Measurements from ENCODE around the gene C10orf95. TPM values are rescaled to one million over a fixed set of nuclear protein-coding genes. Genes with fewer than 3 reads are reported as not detected.

C10orf95 gene
- total RNA-seq, 1 donor from 2014 or later: 2.9 TPM

DNA sequence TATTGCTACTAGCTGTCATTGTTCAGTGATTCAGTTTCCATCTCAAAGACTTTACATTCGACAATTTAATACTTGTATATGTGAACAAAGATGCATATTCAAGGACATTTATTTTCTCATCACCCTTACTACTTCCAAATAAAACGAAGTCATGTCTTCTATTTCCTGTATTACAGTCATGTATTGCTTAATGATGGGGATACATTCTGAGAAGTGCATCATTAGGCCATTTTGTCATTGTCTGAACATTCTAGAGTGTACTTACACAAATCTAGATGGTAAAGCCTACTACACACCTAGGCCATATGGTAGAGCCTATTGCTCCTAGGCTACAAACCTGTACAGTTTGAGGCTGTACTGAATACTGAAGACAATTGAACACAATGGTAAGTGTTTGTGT is 6.5 kb downstream of the C10orf95 start:
- Histone ChIP-seq H3K36me3 (ENCODE audit: control insufficient read depth, insufficient read depth, low read length) (no peaks in the 10 kb centered on the region), H3K4me3 (ENCODE audit: low read depth, low read length) (no peak overlapping the region), H3K27me3 (ENCODE audit: control insufficient read depth, insufficient read depth, low read length) (no peaks in the 10 kb centered on the region)
- DNase-seq (ENCODE audit: low read depth): peak; percentile 8
- no peak for FAIRE-seq
- TF ChIP-seq, protein P1, sequence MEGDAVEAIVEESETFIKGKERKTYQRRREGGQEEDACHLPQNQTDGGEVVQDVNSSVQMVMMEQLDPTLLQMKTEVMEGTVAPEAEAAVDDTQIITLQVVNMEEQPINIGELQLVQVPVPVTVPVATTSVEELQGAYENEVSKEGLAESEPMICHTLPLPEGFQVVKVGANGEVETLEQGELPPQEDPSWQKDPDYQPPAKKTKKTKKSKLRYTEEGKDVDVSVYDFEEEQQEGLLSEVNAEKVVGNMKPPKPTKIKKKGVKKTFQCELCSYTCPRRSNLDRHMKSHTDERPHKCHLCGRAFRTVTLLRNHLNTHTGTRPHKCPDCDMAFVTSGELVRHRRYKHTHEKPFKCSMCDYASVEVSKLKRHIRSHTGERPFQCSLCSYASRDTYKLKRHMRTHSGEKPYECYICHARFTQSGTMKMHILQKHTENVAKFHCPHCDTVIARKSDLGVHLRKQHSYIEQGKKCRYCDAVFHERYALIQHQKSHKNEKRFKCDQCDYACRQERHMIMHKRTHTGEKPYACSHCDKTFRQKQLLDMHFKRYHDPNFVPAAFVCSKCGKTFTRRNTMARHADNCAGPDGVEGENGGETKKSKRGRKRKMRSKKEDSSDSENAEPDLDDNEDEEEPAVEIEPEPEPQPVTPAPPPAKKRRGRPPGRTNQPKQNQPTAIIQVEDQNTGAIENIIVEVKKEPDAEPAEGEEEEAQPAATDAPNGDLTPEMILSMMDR (IDR thresholded peaks at IDR 0.05; ENCODE audit: insufficient read depth, low read length, severe bottlenecking): no peak

DNA sequence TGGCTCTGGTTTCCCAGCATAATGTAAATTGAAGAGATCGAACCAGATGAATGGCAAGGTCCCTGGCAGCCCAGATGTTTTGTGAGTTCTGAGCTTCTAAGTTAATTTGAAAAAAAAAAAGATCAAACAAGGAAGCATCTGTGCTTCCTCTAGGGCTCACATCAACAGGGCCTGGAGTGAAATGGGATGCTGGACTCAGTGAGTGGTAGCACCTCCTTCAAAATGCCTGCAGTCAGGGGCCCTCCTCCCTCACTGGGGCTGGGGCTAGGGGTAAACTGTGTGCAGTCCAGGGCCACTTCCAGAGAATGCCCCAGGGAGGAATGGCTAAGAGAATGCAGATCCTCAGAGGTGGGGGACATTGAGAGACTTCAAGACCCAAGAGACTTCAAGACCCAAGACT is 13.0 kb downstream of the C10orf95 start:
- H3K36me3 ChIP-seq (ENCODE audit: control insufficient read depth, insufficient read depth, low read length): no peaks in the 10 kb centered on the region
- no peak overlapping the region for H3K4me3 ChIP-seq (ENCODE audit: low read depth, low read length)
- TF ChIP-seq, protein P1 (IDR thresholded peaks at IDR 0.05; ENCODE audit: insufficient read depth, low read length, severe bottlenecking): no peak
- H3K27me3 ChIP-seq (ENCODE audit: control insufficient read depth, insufficient read depth, low read length): no peaks in the 10 kb centered on the region
- FAIRE-seq (no peak), DNase-seq (ENCODE audit: low read depth) (no peak)

DNA sequence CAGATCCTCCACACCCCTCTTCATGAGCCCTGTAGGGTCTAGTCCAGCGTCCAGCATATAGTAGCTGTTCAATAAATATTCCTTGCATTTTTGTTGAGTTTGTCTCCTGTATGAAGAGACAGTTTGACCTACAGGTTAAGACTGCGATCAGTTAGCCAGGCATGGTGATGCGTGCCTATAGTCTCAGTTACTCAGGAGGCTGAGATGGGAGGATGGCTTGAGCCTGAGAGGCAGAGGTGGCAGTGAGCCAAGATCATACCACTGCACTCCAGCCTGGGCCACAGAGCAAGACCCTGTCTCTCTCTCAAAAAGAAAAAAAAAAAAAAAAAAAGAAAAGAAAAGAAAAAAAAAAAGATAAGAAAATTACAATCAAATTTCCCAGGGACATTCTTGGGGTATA is 13.8 kb downstream of the C10orf95 start:
- FAIRE-seq: no peak
- TF ChIP-seq, protein P1 (IDR thresholded peaks at IDR 0.05; ENCODE audit: insufficient read depth, low read length, severe bottlenecking): no peak
- H3K4me3 ChIP-seq (ENCODE audit: low read depth, low read length): no peak overlapping the region

DNA sequence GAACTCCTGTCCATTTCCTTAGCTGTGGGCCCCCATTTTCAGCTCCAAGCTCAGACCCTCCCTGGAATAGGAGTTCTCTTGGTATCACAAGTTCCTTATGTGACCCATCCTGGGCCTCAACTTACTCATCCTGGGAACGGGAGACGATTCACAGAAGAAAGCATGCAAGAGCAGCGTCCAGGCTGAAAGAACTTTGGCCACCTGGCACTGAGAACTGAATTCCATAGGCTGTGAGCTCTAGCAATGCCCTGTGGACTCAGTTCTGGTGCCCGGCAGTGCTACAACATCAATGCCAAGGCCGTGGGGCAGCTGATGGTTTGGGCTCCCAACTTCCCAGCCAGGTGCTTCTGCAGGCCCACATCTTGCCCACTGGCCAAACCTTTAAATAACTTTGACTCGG is 15.0 kb downstream of the C10orf95 start:
- H3K27me3 ChIP-seq (ENCODE audit: control insufficient read depth, insufficient read depth, low read length): no peaks in the 10 kb centered on the region
- no peak for DNase-seq (ENCODE audit: low read depth)
- no peak for FAIRE-seq
- H3K36me3 ChIP-seq (ENCODE audit: control insufficient read depth, insufficient read depth, low read length): no peaks in the 10 kb centered on the region
- TF ChIP-seq, protein P1 (IDR thresholded peaks at IDR 0.05; ENCODE audit: insufficient read depth, low read length, severe bottlenecking): no peak
- H3K4me3 ChIP-seq (ENCODE audit: low read depth, low read length): no peak overlapping the region

More for the DNA sequence above, 13.8 kb downstream of the C10orf95 start:
- no peaks in the 10 kb centered on the region for H3K36me3 ChIP-seq (ENCODE audit: control insufficient read depth, insufficient read depth, low read length)
- H3K27me3 ChIP-seq (ENCODE audit: control insufficient read depth, insufficient read depth, low read length): no peaks in the 10 kb centered on the region
- no peak for DNase-seq (ENCODE audit: low read depth)

DNA sequence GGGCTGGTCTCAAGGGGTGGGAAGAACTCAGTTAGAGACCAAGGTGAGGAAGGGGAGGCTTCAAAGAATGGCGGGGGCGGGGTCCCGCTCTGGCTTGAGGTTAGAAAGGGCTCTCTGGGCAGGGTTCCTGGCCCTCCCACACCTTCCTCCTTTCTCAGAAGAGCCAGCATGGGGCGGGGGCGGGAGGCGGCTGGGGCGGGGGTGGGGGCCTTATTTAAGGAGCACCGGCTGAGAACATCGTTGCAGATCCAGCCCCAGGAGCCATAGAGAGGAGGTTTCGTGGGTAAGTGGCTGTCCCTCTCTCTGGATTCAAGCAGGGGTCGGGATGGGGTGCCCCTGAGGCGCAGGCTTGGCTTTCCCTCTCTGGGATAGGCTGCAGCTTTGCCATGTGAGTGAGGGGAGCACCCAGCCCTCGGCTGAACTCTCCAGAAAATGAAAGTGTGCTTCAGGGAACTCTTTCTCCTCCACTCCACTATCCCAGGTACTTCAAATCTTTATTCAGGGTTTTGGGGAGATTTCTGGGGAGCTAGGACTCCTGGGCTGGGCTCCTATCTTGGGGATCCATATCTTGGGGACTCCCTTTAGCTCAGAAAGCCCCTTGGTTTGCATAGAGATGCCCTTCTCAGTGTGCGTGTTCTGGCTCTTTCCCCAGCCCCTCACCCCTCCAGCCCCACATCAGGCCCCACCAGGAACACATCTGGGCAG is 15.7 kb downstream of the C10orf95 start:
- Histone ChIP-seq H3K36me3 (ENCODE audit: control insufficient read depth, insufficient read depth, low read length) (no peaks in the 10 kb centered on the region), H3K4me3 (ENCODE audit: low read depth, low read length) (no peak overlapping the region), H3K27me3 (ENCODE audit: control insufficient read depth, insufficient read depth, low read length) (no peaks in the 10 kb centered on the region)
- no peak for FAIRE-seq
- DNase-seq (ENCODE audit: low read depth): no peak
- TF ChIP-seq, protein P1 (IDR thresholded peaks at IDR 0.05; ENCODE audit: insufficient read depth, low read length, severe bottlenecking): no peak

DNA sequence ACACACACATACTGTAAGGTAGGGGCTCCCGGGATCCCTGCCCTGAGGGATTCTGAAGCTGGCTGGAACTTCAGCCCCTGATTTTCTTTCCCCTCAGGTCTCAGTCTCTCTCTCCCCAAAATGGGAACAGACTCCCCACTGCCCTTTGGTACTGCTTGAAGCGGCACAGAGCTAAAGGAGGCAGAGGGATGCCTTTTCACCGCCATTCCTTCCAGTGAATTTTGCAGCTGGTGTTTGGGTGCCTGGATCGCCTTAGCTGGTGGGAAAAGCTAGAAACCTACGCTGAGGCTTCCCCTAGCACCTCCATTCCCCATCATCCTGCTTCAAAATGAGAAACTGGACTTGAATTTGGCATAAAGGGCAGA is 16.2 kb downstream of the C10orf95 start:
- no peak for FAIRE-seq
- TF ChIP-seq, protein P1 (IDR thresholded peaks at IDR 0.05; ENCODE audit: insufficient read depth, low read length, severe bottlenecking): no peak
- no peak for DNase-seq (ENCODE audit: low read depth)
- Histone ChIP-seq H3K36me3 (ENCODE audit: control insufficient read depth, insufficient read depth, low read length) (no peaks in the 10 kb centered on the region), H3K4me3 (ENCODE audit: low read depth, low read length) (no peak overlapping the region), H3K27me3 (ENCODE audit: control insufficient read depth, insufficient read depth, low read length) (no peaks in the 10 kb centered on the region)
